CD4-positive, alpha-beta T cell treated with Interleukin-15 for 4 hours (primary cell): ENCODE results near the gene PRPF31.
A peak's percentile ranks its signal among the peaks of the same experiment; 100 is the strongest.

Experiments used
- DNase-seq: peaks from one replicate; pipeline ENCODE4 v3.0.0-alpha.2; 2020; ENCODE audit warnings: low spot score

PRPF31 gene

GRCh38 chr19:54107876-54108490 is 7.6 kb upstream of the PRPF31 start:
- no peak for DNase-seq

- no peak for DNase-seq
Measured at GRCh38 chr19:54108496-54108895, 7.1 kb upstream of the PRPF31 start.

DNA sequence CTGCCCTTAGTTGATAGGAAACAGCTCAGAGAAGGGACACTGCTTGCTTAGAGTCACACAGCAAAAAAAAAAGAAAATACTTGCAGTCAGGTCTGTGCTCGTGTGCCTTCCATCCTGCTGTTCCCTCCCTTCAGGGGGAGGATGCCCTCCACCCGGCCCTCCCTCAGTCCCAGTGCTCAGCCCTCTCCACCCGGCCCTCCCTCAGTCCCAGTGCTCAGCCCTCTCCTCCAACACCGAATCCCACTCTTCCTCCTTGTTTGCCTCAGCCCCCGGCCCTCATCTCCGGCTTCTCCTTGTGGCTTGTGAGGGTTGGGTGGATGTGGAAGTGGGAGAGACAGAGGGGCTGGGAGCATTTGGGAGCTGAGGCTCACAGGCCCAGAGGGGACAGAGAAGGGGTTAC is 5.9 kb upstream of the PRPF31 start:
- DNase-seq = no peak

DNA sequence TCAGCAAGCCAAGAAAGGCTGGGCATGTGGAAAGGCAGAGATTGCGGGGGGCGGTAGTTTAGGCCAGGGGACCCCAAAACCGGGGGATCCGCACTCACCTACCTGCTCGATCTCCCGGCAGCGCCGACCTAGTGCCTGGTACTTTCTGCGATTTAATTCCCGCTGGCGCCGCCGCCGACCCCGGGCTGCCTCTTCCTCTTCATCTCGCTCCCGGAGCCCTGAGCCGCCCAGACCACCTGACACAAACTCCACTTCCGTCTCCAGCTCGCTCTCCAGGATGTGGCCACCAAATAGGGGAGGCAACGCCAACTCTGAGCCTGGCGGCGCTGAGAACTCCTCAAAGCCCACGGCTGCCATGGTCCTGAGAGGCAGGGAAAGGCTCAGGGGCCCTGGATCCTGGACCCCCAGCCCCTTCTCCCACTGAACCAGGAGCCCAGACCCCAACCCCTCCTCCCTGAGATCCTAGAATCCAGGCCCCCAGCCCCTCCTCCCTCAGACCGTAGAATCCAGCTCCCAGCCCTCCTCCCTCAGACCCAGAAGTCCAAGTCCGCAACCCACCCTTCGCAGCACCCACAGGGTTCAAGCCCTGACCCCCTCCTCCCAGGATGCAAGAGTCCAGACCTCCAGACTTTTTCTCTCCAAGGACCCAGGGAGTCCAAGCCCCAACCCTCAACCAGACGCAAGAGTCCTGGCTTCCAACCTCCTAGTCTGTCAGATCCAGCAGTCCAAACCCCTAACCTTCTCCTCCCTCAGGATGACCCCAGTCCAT is 1.0 kb upstream of the PRPF31 start:
- peak; percentile 47 for DNase-seq

DNA sequence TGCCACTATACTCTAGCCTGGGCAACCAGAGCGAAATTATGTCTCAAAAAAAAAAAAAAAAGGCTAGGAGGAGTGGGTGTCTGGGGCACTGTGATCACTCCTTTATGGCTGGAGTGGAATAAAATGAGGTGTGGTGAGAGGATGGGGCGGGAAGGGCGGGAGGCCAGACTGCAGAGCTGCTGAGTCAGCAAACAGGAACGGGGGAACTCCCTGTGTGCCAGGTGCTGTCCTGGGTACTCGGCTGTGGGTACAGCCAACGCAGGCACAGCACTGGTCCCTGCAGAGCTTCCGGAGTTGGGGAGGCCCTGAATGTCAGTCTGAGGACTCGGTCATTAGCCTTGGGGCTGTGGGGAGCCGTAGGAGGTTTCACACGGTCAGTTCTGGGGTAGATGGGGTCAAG is 5.7 kb downstream of the PRPF31 start:
- DNase-seq = no peak

GRCh38 chr19:54123682-54124081 is 8.1 kb downstream of the PRPF31 start:
- no peak for DNase-seq

- DNase-seq = no peak
Measured at GRCh38 chr19:54124393-54124792, 8.8 kb downstream of the PRPF31 start.

DNA sequence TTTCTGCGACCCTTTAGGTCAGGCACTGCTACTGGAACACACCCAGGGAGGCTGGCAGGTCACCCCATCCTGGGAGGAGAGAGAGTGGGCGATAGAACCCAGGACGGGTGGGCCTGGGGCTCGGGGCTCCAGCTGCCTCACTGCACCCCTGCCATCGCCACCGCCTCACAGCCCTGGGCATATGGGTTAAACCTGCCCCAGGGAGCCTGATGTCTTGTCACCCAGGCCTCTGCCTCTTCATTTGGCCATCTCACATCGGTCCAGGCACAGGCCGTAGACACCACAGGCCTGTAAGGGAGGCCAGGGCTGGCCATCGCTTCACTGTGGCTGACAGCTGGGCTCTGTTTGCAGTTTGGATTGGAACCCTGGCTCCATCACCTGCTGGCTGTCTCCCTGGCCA is 10.2 kb downstream of the PRPF31 start:
- DNase-seq = no peak

DNA sequence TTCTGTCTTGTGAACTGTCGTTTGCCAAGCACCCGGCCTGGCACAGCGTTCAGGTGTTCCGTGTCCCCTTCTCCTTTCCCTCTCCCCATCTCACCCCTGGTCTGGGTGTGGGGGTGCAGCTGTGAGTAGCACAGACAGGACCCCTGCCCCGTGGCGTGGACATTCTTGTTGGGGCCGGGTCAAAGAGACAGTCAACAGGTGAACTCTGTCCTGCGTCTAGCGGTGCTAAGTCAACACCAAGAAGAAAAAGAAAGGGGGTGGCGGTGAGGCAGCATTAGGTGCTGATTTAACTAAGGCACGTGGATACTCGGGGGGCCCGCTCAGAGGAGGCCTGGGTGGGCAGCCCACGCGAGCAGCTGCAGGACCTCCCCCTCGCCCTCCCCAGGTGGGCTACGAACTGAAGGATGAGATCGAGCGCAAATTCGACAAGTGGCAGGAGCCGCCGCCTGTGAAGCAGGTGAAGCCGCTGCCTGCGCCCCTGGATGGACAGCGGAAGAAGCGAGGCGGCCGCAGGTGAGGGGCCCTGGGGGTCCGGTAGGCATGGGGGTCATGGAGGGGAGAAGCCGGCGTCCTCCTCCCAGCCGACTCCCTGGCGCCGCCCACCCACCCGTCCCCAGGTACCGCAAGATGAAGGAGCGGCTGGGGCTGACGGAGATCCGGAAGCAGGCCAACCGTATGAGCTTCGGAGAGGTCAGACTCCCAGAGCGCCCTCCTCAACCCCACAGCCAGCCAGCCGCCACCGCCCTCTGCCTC is 12.3 kb downstream of the PRPF31 start:
- DNase-seq = no peak

GRCh38 chr19:54128441-54128725 is 12.8 kb downstream of the PRPF31 start:
- no peak for DNase-seq

GRCh38 chr19:54128796-54129616 is 13.5 kb downstream of the PRPF31 start:
- no peak for DNase-seq

GRCh38 chr19:54129617-54129996 is 14.1 kb downstream of the PRPF31 start:
- DNase-seq = no peak

GRCh38 chr19:54133312-54133956 is 17.9 kb downstream of the PRPF31 start:
- DNase-seq = no peak

DNA sequence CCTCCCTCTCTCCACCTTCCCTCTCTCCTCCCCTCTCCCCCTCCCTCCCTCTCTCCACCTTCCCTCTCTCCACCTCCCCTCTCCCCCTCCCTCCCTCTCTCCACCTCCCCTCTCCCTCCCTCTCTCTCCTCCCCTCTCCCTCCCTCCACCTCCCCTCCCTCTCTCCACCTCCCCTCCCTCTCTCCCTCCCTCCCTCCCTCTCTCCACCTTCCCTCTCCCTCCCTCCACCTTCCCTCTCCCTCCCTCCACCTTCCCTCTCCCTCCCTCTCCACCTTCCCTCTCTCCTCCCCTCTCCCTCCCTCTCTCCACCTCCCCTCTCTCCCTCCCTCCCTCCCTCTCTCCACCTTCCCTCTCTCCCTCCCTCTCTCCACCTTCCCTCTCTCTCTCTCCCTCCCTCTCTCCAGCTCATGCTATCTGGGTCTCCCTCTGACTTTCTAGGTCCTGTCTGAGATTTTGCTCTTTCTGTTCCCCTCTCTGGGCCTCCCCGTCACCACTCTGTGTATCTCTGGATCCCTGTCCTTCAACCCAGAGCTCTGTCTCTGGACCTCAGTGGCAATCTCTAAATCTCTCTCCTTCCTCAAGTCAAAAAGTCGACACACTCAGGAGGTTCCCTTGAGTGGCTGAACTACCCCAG is 18.5 kb downstream of the PRPF31 start:
- no peak for DNase-seq

- no peak for DNase-seq
Measured at GRCh38 chr19:54136086-54136863, 20.7 kb downstream of the PRPF31 start.

DNA sequence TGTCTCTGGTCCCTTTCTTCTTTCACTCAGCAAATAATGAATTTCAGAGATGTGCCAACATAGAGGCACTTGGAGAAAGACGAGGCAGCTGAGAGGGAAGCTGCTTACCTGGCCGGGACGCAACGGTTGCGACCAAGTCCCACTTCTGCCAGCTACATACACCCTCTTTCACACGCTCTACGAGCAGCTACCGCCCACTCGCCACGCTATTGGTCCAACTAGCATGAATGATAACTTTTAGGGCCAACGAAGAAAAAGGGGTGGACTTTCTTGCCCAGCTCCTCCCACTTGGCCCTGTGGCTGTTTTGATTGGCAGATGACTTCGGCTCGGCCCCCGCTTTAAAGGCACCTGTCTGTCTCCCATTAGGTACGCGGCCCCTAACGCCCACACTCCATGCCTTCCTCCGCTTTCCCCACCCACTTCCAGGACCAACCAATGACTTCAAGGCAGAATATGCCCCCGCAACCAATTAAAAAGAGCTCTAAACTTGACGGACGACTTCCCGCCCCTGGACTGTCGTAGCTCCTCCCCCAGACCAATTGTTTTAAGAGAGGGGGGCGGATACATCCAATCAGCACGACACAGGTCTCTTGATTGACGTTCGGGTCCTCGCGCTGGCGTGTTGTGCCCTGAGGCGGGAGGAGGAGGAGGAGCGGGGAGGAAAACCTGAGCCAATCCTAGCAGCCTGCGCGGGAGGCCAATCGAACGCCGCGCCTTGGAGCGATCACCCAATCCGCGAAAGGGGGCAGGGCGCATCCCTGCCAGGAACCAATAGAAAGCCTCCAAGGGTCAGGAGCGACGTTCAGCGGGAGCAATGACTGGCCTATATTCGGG is 21.5 kb downstream of the PRPF31 start:
- DNase-seq = peak; percentile 100

- peak; percentile 17 for DNase-seq
Measured at GRCh38 chr19:54137699-54138488, 22.3 kb downstream of the PRPF31 start, which contains the start of gene CNOT3. Gene CNOT3, plus strand, starts transcription at chr19:54137762. Its CDS starts 5,217 bp downstream, at chr19:54142979.

GRCh38 chr19:54138489-54139256 is 23.1 kb downstream of the PRPF31 start:
- DNase-seq = no peak
